GM23338 (cell line): Measurements from ENCODE around the gene OR6N1. TPM values are rescaled to one million over a fixed set of nuclear protein-coding genes. Genes with fewer than 3 reads are reported as not detected.

Source experiments
- ATAC-seq: fragments of 200-7000 bp; cut with Tn5 transposase; 3 replicates; pipeline ENCODE4 v1.9.1; 2020
- DNase-seq: peaks from one replicate; pipeline ENCODE4 v3.0.0-alpha.2; 2015; ENCODE audit warnings: low spot score
- H2AFZ ChIP-seq: fragments of 200-600 bp; sonication (generic); 2 replicates; pipeline ENCODE4 v1.8.0; 2016; ENCODE audit warnings: antibody characterized with exemption, mild to moderate bottlenecking, moderate library complexity
- H3F3A ChIP-seq: fragments of 200-600 bp; sonication (generic); replicated peaks from 2 replicates; pipeline ENCODE4 v1.8.0; 2017; ENCODE audit warnings: antibody characterized with exemption, mixed run types, low read depth
- H3K27ac ChIP-seq: fragments of 200-600 bp; sonication (generic); 2 replicates; pipeline ENCODE4 v1.6.1; 2016; ENCODE audit warnings: low read depth
- H3K27me3 ChIP-seq: fragments of 200-600 bp; sonication (generic); 2 replicates; pipeline ENCODE4 v1.8.0; 2016; ENCODE audit warnings: mild to moderate bottlenecking, mixed run types, moderate library complexity; ENCODE audit not compliant: insufficient read depth
- H3K36me3 ChIP-seq: fragments of 200-600 bp; sonication (generic); 2 replicates; pipeline ENCODE4 v1.8.0; 2016; ENCODE audit warnings: mild to moderate bottlenecking; ENCODE audit not compliant: insufficient read depth
- H3K4me1 ChIP-seq: fragments of 200-600 bp; sonication (generic); 2 replicates; pipeline ENCODE4 v1.8.0; 2016; ENCODE audit warnings: mild to moderate bottlenecking, moderate library complexity; ENCODE audit not compliant: insufficient read depth
- H3K4me2 ChIP-seq: fragments of 200-600 bp; sonication (generic); 2 replicates; pipeline ENCODE4 v1.7.1; 2017; ENCODE audit warnings: mixed run types
- H3K4me3 ChIP-seq: fragments of 200-600 bp; sonication (generic); 2 replicates; pipeline ENCODE4 v1.6.1; 2016; ENCODE audit warnings: mixed run types
- H3K79me2 ChIP-seq: fragments of 200-600 bp; sonication (generic); replicated peaks from 2 replicates; pipeline ENCODE4 v1.8.0; 2017; ENCODE audit warnings: mild to moderate bottlenecking; ENCODE audit not compliant: insufficient read depth
- H3K9me2 ChIP-seq: fragments of 200-600 bp; sonication (generic); 2 replicates; pipeline ENCODE4 v1.8.0; 2017; ENCODE audit not compliant: insufficient read depth
- H4K20me1 ChIP-seq: fragments of 200-600 bp; sonication (generic); replicated peaks from 2 replicates; pipeline ENCODE4 v1.8.0; 2017; ENCODE audit warnings: mild to moderate bottlenecking; ENCODE audit not compliant: insufficient read depth
- H3K27ac Mint-ChIP-seq: 2 replicates; pipeline ENCODE4 v1.8.0; 2020; ENCODE audit warnings: inconsistent platforms, mild to moderate bottlenecking, moderate library complexity, mixed read lengths
- H3K27me3 Mint-ChIP-seq: 3 replicates; pipeline ENCODE4 v1.8.0; 2022; ENCODE audit warnings: low read depth, mild to moderate bottlenecking, moderate library complexity, mixed read lengths, inconsistent platforms; ENCODE audit not compliant: insufficient read depth, poor library complexity
- H3K36me3 Mint-ChIP-seq: 3 replicates; pipeline ENCODE4 v1.8.0; 2021; ENCODE audit warnings: low read depth, mild to moderate bottlenecking, inconsistent platforms, moderate library complexity, mixed read lengths
- H3K4me1 Mint-ChIP-seq: 3 replicates; pipeline ENCODE4 v1.8.0; 2020; ENCODE audit warnings: mild to moderate bottlenecking, inconsistent platforms, mixed read lengths
- H3K4me3 Mint-ChIP-seq: 3 replicates; pipeline ENCODE4 v1.8.0; 2021; ENCODE audit warnings: moderate library complexity, mild to moderate bottlenecking, inconsistent platforms, mixed read lengths
- H3K9me3 Mint-ChIP-seq: 3 replicates; pipeline ENCODE4 v1.8.0; 2020; ENCODE audit warnings: moderate library complexity, mild to moderate bottlenecking, inconsistent platforms, mixed read lengths
- CREB1 ChIP-seq: fragments of 250-450 bp; sonication (Bioruptor Pico); IDR thresholded peaks from 2 replicates; pipeline ENCODE4 v1.5.0; 2020; ENCODE audit warnings: low read depth, mild to moderate bottlenecking, moderate library complexity
- ETS1 ChIP-seq: IDR thresholded peaks from 2 replicates; pipeline ENCODE4 v1.6.1; 2016; ENCODE audit warnings: antibody characterized with exemption
- EZH2 ChIP-seq: fragments of 200-600 bp; sonication (generic); IDR thresholded peaks from one replicate; pipeline ENCODE4 v1.8.0; 2017; ENCODE audit warnings: antibody characterized with exemption, mild to moderate bottlenecking, low read depth; ENCODE audit not compliant: unreplicated experiment
- EZH2phosphoT487 ChIP-seq: fragments of 200-600 bp; sonication (generic); IDR thresholded peaks from one replicate; pipeline ENCODE4 v1.8.1; 2018; ENCODE audit warnings: antibody characterized with exemption; ENCODE audit not compliant: unreplicated experiment
- JUNB ChIP-seq: IDR thresholded peaks from one replicate; pipeline ENCODE4 v1.6.1; 2016; ENCODE audit warnings: antibody characterized with exemption; ENCODE audit not compliant: unreplicated experiment
- POLR2AphosphoS5 ChIP-seq: IDR thresholded peaks from 2 replicates; pipeline ENCODE4 v1.6.1; 2016; ENCODE audit warnings: antibody characterized with exemption, low read depth
- REST ChIP-seq: IDR thresholded peaks from one replicate; pipeline ENCODE4 v1.6.1; 2018; ENCODE audit warnings: antibody characterized with exemption; ENCODE audit not compliant: unreplicated experiment
- ZNF114 ChIP-seq: fragments of 250-450 bp; sonication (Bioruptor Pico); IDR thresholded peaks from 2 replicates; pipeline ENCODE4 v1.5.0; 2020; ENCODE audit warnings: mild to moderate bottlenecking, moderate library complexity
- ZNF462 ChIP-seq: fragments of 250-450 bp; sonication (Bioruptor Pico); IDR thresholded peaks from 2 replicates; pipeline ENCODE4 v1.5.0; 2020; ENCODE audit warnings: mild to moderate bottlenecking, moderate library complexity
- long read RNA-seq: library from polyadenylated mRNA; unstranded; transcript quantifications from one replicate; pipeline ENCODE4 v2.0.0, GENCODE V29; 2020; ENCODE audit not compliant: unreplicated experiment
- polyA plus RNA-seq: library from polyadenylated mRNA; unstranded; fragments of >200 nt; fragmentation: Nextera tagmentation; extraction: Ambion mirVana; gene quantifications from 2 replicates; pipeline ENCODE4 v1.2.1, GENCODE V29; 2016
- total RNA-seq: library from RNA; depleted of rRNA; stranded (reverse); fragments of >200 nt; shearing (Covaris generic); gene quantifications from 2 replicates; pipeline ENCODE4 v1.2.3, GENCODE V29; 2014; rRNA removed

Gene OR6N1
- total RNA-seq (not detected in 2 replicates), polyA plus RNA-seq (not detected in 2 replicates)
- long read RNA-seq, result 0 reads

DNA sequence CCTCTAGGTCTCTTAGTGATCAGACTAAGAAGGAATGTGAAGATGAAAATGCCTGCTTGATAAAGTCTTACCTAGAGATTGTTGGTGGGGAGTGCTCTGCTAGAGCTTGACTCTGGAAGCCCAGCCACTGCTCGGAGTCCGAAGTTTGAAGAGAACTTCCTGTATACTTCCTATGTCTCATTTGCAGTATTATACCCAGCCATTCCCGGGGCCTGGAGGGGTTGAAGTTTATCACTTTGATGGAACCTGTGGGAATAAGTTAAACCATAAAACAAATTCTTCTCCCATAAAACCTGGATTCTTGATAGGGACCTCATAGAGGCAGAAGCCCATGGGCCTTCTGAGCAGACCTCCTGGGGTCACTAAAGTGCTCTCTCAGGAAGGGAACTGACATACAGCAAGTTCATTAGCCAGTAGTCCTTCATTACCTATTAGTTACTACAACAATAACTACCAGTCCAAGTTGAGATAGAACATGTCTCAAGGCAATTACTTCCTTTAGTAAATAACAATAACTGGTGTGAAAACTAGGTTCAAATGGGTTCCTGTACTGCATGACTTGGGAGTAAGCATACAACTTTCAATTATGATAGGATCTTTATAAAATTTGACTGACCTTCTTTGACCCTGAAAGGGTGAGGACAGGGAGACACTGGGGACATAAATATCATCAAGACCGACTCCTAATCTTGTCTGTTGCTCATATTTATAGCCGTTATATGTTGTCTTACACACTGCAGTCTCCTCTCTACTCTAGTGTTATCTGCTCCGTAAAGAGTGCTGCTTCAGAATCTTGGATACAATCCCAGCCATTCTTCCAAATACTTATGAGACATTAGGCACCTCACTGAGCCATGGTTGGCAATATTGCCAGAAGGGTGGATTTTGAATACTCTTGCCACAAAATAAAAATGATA, at the start of gene OR6N1:
OR6N1 (minus strand) TSS at position 246 of the 917 bp plus-strand sequence. CDS start 5,513 bp downstream, outside the sequence.
- no peak for ATAC-seq
- no peaks in the 10 kb centered on the region for H3K79me2 ChIP-seq
- Mint-ChIP-seq H3K36me3 (no peaks in the 10 kb centered on the region), H3K4me3 (no peak within 1 kb of the TSS), H3K27ac (no peak within 1 kb of the TSS), H3K4me1 (no peaks in the 10 kb centered on the region), H3K27me3 (peaks cover 1% of the 10 kb centered on the region), H3K9me3 (no peaks in the 10 kb centered on the region)
- H3K27ac ChIP-seq, result no peak within 1 kb of the TSS
- peaks cover 4% of the 10 kb centered on the region; the same call in 1 of the 2 replicates for H3K9me2 ChIP-seq
- no peaks in the 10 kb centered on the region for H3K4me1 ChIP-seq
- H3K36me3 ChIP-seq, result no peaks in the 10 kb centered on the region
- TF ChIP-seq ETS1, result no peak
- TF ChIP-seq EZH2, result no peak
- no peak for TF ChIP-seq POLR2AphosphoS5
- TF ChIP-seq EZH2phosphoT487, result no peak
- no peak for TF ChIP-seq ZNF114
- TF ChIP-seq REST, result no peak
- TF ChIP-seq JUNB, result no peak
- no peak within 1 kb of the TSS for H3K4me2 ChIP-seq
- no peaks in the 10 kb centered on the region for H4K20me1 ChIP-seq
- no peaks in the 10 kb centered on the region for H3K27me3 ChIP-seq
- peak within 1 kb of the TSS; percentile 12; the same call in 1 of the 2 replicates for H2AFZ ChIP-seq
- no peak within 1 kb of the TSS for H3K4me3 ChIP-seq
- DNase-seq, result no peak
- H3F3A ChIP-seq, result no peaks in the 10 kb centered on the region

DNA sequence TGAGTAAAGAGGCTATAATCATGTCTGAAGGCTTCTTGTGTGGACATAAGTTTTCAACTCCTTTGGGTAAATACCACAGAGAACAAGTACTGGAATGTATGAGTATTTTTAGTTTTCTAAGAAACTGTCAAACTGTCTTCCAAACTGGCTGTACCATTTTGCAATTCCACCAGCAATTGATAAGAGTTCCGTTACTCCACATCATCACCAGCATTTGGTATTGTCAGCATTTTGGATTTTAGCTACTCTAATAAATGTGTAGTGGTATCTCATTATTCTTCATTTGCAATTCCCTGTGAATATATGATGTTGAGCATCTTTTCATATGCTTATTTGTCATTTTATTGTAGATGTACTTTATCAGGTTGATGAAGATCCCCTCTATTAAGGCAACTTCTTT, 49.7 kb upstream of the OR6N1 start:
- Histone ChIP-seq H3K9me2 (0 out of 2 replicates have a peak, but pooled peaks cover 7% of the 10 kb centered on the region), H4K20me1 (no peaks in the 10 kb centered on the region), H3K27ac (no peak overlapping the region), H3K79me2 (no peaks in the 10 kb centered on the region), H3F3A (no peaks in the 10 kb centered on the region), H2AFZ (no peak overlapping the region), H3K4me1 (no peaks in the 10 kb centered on the region), H3K27me3 (no peaks in the 10 kb centered on the region), H3K4me3 (no peak overlapping the region), H3K4me2 (no peak overlapping the region), H3K36me3 (no peaks in the 10 kb centered on the region)
- Mint-ChIP-seq H3K27me3 (no peaks in the 10 kb centered on the region), H3K4me3 (no peak overlapping the region), H3K36me3 (peaks cover 2% of the 10 kb centered on the region; the same call in 1 of the 3 replicates), H3K9me3 (peaks cover 8% of the 10 kb centered on the region; the same call in 2 of the 3 replicates), H3K4me1 (no peaks in the 10 kb centered on the region), H3K27ac (no peak overlapping the region)
- DNase-seq (no peak), ATAC-seq (no peak)
- no peak for TF ChIP-seq EZH2
- TF ChIP-seq EZH2phosphoT487, result no peak
- no peak for TF ChIP-seq JUNB
- TF ChIP-seq CREB1 (CRISPR knock-in tag), result no peak
- no peak for TF ChIP-seq ZNF462 (CRISPR knock-in tag)
